ENCODE measurements around the gene RNF123.

The RNF123 gene

DNA sequence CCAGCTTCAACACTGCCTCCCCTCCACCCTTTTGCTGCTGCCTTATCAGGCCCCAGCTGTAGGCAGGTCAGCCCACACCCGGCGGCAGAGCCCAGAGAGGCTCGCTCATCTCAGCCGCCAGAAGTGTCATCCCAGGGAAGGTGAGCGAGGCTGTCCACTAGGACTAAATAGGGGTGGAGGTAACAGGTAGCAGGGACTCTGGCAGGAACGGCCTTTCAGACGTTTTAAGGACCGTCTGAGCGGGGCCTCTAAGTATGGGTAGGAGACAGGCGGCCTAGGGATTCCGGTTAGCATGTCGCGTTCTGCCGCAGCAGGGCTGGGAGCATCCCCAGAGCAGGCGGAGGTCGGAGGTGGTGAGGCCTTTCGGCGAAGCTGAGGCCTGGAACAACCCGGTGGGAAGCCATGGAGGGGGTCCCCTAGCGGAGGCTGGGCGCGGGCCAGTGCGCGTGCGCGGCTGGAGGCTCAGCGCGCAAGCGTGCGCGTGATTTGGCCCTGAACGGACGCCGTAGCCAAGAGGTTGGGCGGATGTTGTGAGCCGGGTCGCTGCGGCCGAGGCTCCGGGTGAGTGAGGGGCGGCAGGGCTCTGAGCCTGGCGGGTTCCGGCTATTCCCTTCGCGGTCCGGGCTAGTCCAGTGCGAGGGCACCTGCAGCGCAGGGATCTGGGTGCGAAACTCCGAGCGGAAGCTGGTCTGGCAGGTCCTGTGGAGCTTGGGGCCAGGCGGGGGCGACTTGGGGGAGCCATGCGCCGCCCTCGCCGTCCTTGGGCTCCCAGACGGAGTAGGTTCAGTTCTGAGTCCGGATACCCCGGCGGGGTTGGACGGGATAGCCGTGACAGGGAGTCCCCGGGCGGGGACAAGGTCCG, at the start of gene RNF123, which contains the start of gene MST1:
RNF123 (plus strand) TSS at position 512 of the 862 bp plus-strand sequence. CDS start 1,609 bp downstream, outside the sequence.
MST1 (minus strand) TSS at position 429 of the 862 bp plus-strand sequence. CDS start 783 bp downstream, outside the sequence.
- peak; percentile 83 to 91 for DNase-seq (ENCODE audit: low read depth in 1 of 2, low spot score in 1 of 2)

DNA sequence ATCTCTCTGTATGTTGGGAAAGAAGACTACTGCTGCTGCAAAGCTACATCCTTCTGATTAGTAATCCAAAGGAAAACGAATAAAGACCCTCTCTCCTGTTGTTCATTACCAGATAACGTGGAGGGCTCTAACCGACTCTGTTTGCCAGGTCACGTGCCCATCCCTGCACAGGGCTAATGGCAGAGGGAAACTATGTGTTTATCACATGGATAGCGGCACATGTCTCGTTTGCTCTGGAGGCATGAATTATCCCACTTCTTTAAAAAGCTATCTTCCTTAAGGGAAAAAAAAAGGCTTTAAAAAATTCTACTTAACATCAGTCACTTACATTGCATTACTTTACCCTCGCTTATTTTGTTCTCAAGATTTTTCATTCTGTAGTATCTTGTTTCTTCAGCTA, 48.1 kb upstream of the RNF123 start:
- no peak for DNase-seq (ENCODE audit: low read depth in 1 of 2, low spot score in 1 of 2)

DNA sequence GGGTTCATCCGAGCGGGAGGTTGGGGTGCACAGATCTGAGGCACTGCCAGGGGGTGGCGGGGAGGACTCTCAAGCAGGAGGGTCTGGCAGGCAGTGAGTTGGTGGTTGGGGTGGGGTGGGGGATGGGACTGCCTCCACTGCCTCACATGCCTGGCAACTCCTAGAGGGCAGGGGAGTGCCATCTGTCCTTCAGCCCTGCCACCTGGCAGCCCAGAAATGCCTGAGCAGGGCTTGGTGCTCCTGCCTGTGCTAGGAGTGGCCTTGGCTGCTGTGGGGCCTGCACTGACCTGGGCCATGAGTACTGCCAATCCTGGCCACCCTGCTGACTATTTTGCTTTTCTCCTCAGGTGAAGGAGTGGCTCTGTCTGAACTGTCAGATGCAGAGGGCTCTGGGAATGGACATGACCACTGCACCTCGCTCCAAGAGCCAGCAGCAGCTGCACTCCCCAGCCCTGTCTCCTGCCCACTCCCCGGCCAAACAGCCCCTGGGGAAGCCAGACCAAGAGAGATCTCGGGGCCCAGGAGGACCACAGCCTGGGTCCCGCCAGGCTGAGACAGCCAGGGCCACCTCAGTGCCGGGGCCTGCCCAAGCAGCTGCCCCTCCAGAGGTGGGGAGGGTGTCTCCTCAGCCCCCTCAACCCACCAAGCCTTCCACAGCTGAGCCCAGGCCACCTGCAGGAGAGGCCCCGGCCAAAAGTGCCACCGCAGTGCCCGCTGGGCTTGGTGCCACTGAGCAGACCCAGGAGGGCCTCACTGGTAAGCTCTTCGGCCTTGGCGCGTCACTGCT, 47.2 kb upstream of the RNF123 start:
- no peak for DNase-seq (ENCODE audit: low read depth in 1 of 2, low spot score in 1 of 2)

DNA sequence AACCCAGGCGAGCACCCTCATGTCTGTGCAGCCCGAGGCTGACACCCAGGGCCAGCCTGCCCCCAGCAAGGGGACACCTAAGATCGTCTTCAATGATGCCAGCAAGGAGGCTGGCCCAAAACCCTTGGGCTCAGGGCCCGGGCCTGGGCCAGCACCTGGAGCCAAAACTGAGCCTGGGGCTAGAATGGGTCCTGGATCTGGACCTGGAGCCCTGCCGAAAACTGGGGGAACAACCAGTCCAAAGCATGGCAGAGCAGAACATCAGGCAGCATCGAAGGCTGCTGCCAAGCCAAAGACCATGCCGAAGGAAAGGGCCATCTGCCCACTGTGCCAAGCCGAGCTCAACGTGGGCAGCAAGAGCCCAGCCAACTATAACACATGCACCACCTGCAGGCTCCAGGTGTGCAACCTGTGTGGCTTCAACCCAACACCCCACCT, 46.6 kb upstream of the RNF123 start:
- no peak for DNase-seq (ENCODE audit: low read depth in 1 of 2, low spot score in 1 of 2)

DNA sequence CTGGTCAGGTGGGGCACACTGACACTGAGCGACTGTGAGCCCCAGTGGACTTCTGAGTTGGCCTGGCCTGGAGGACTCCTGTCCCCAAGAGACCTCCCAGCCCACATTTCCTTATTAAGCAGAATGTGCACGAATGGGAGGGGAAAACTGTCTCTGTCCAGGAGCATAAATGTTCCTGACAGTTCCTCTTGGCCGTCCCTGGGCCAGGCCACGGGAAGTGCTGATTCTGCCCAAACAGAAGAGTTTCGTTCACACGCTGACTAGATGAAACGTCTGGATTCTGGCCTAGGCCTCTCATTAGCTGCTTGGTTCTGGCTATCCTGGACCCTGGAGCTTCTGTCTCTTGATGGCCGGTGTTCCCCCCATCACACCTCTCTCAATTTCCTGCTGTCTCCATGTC, 44.7 kb upstream of the RNF123 start:
- DNase-seq (ENCODE audit: low read depth in 1 of 2, low spot score in 1 of 2) = no peak

DNA sequence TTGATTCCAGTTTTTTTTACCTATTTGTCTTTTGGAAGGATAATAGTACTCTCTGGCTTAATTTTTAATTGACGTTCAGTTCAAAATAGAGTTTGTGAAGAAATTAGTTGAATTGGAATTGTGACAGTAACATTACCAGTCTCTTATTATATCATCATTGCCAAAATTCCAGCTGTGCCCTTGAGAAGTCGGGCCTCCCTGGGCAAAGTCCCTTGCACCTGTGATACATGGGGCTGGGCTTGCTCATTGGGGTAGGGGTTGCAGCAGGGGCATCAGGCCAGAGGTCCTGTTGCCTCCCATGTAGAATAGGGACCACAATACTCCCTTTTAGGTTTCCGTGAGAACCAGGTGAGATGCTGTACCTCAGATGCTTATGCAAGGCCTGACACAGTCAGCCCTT, 43.1 kb upstream of the RNF123 start:
- DNase-seq (ENCODE audit: low read depth in 1 of 2, low spot score in 1 of 2) = no peak

DNA sequence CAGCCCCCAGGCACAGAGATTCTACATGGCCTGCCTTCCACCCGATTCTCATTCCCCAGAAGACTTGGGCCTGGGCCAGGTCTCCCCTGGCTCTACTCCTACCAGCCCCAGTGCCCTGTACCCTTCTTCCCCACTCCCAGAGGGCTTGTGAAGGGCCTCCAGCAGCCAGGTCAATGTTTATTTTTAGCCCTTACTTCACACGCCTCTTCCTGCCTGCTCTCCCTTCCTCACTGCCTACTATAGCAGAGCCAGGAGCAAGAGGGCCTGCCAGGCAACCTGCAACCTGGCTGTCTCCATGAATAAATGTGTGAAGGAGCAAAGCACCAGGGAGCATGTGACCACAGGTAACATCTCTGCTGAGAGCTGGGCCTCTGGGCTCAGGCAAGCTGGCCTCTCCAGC, 41.6 kb upstream of the RNF123 start:
- no peak for DNase-seq (ENCODE audit: low read depth in 1 of 2, low spot score in 1 of 2)

DNA sequence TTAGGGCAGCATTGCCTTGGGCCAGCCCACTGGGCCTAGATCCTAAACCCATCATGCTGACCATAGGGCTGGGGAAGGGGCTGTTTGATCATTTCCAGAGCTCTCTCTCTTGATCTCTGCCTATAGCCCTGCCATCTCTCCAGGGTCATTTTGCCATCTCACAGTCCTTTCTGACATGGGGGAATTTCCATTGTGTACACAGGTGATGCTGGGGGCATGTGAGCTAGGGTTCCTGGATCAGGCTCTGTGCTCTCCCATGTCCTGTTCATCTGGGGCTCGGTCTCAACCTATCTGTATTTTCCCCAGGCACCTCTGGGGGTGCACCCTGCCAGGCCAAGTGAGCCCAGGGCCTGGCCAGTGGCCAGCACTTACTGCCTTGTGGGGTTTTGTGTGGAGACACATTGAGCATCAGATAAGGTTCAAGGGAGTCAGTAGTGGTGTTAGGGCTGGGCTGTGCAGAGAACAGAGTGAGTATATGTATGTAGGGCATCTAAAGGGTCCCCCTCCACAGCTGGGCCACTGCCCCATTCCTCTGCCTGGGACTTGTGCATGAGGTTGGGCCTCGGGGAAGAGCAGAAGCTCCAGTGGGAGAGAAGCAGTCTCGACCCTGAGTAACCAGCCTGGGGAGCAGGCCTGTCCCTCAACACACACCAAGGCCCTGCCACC, 40.9 kb upstream of the RNF123 start:
- no peak for DNase-seq (ENCODE audit: low read depth in 1 of 2, low spot score in 1 of 2)

DNA sequence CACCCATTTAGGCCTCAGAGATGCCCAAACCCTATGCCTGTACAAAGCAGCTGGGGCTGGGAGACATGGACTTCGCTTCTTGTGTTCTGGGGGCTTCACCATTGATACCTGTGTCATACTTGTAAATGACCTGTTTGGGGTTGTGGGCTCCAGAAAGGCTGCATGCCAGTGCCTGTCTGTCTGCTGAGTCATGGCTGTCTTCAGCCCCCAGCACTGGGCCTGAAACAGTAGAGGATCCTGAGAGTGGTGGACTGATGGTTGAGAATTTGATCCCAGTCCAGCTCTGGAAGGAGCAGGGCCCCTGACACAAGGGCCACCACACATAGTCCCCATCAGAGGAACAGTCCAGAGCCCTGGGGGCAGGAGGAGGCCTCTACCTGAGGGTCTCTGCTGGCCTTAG, 39.8 kb upstream of the RNF123 start:
- no peak for DNase-seq (ENCODE audit: low read depth in 1 of 2, low spot score in 1 of 2)

DNA sequence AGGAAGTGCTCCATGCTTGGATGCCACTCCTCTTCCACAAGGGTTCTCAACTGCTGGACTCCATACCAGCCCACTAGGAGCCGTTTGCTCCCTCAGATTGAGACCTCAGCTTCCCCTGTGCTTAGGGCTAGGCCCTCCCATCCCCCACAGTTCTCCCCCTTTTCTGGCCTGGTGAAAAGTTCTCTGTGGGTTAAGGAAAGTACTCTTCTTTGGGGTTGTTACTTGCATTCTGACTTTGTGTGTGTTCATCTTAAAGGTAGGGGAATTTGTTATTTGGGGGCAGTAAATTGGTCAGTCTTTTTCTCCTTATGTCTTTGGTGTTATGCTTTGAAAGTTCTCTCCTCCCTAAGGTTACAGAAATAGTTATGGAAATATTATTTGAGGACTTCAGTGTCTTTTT, 39.2 kb upstream of the RNF123 start:
- DNase-seq (ENCODE audit: low read depth in 1 of 2, low spot score in 1 of 2) = no peak

DNA sequence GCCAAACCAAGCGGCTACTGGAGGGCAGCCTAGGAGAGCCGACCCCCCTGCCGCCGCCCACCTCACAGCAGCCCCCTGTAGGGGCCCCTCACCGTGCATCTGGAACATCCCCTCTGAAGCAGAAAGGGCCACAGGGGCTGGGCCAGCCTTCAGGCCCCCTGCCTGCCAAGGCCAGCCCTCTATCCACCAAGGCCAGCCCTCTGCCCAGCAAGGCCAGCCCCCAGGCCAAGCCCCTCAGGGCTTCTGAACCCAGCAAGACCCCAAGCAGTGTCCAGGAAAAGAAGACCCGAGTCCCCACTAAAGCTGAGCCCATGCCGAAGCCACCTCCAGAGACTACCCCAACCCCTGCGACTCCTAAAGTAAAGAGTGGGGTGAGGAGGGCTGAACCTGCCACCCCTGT, 38.7 kb upstream of the RNF123 start:
- no peak for DNase-seq (ENCODE audit: low read depth in 1 of 2, low spot score in 1 of 2)

DNA sequence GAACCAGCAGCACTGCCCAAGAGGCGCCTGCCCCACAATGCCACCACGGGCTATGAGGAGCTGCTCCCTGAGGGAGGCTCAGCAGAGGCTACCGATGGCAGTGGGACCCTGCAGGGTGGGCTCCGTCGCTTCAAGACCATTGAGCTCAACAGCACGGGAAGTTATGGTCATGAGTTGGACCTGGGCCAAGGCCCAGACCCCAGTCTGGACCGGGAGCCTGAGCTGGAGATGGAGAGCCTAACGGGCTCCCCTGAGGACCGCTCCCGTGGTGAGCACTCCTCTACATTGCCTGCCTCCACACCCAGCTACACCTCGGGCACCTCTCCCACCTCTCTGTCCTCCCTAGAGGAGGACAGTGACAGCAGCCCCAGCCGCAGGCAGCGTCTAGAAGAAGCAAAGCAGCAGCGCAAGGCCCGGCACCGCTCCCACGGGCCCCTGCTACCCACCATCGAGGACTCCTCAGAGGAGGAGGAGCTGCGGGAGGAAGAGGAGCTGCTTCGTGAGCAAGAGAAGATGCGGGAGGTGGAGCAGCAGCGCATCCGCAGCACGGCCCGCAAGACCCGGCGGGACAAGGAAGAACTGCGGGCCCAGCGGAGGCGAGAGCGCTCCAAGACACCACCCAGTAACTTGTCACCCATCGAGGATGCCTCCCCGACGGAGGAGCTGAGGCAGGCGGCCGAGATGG, 37.0 kb upstream of the RNF123 start:
- DNase-seq (ENCODE audit: low read depth in 1 of 2, low spot score in 1 of 2) = no peak

DNA sequence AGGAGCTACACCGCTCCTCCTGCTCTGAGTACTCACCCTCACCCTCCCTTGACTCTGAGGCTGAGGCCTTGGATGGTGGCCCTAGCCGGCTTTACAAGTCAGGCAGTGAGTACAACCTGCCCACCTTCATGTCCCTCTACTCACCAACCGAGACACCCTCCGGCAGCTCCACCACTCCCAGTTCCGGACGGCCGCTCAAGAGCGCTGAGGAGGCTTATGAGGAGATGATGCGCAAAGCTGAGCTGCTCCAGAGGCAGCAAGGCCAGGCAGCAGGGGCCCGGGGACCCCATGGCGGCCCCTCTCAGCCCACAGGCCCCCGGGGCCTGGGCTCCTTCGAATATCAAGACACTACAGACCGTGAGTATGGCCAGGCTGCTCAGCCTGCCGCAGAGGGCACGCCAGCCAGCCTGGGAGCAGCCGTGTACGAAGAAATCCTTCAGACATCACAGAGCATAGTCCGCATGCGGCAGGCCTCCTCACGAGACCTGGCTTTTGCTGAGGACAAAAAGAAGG, 36.4 kb upstream of the RNF123 start:
- DNase-seq (ENCODE audit: low read depth in 1 of 2, low spot score in 1 of 2) = no peak

DNA sequence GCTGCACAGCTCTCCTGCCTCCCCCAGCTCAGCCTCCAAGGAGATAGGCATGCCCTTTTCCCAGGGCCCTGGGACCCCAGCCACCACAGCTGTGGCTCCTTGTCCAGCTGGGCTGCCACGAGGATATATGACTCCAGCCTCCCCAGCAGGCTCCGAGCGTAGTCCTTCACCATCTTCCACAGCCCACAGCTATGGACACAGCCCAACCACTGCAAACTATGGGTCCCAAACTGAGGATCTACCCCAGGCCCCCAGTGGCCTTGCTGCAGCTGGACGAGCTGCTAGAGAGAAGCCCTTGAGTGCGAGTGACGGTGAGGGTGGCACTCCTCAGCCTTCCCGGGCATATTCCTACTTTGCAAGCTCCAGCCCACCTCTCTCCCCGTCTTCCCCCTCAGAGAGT, 35.7 kb upstream of the RNF123 start:
- no peak for DNase-seq (ENCODE audit: low read depth in 1 of 2, low spot score in 1 of 2)

DNA sequence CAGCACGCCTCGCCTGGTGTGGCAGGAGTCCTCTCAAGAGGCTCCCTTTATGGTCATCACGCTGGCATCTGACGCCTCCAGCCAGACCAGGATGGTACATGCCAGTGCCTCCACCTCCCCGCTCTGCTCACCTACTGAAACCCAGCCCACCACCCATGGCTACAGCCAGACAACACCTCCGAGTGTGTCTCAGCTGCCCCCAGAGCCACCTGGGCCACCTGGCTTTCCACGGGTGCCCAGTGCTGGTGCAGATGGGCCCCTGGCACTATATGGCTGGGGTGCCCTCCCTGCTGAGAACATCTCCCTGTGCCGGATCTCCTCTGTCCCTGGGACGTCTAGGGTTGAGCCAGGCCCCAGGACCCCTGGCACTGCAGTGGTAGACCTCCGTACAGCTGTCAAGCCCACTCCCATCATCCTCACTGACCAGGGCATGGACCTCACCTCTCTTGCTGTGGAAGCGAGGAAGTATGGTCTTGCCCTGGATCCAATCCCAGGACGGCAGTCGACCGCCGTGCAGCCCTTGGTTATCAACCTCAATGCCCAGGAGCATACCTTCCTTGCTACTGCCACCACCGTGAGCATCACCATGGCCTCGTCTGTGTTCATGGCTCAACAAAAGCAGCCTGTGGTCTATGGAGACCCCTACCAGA, 35.1 kb upstream of the RNF123 start:
- no peak for DNase-seq (ENCODE audit: low read depth in 1 of 2, low spot score in 1 of 2)

DNA sequence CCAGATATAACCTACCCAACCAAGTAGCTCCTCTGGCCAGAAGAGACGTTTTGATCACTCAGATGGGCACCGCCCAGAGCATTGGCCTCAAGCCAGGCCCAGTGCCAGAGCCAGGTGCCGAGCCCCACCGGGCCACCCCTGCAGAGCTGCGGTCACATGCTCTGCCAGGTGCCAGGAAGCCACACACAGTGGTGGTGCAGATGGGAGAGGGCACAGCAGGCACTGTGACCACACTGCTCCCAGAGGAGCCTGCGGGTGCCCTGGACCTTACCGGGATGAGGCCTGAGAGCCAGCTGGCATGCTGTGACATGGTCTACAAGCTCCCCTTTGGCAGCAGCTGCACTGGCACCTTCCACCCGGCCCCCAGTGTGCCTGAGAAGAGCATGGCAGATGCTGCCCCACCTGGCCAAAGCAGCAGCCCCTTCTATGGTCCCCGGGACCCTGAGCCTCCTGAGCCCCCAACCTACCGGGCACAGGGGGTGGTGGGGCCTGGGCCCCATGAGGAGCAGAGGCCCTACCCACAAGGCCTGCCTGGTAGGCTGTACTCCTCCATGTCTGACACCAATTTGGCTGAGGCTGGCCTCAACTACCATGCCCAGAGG, 34.3 kb upstream of the RNF123 start:
- DNase-seq (ENCODE audit: low read depth in 1 of 2, low spot score in 1 of 2) = no peak

DNA sequence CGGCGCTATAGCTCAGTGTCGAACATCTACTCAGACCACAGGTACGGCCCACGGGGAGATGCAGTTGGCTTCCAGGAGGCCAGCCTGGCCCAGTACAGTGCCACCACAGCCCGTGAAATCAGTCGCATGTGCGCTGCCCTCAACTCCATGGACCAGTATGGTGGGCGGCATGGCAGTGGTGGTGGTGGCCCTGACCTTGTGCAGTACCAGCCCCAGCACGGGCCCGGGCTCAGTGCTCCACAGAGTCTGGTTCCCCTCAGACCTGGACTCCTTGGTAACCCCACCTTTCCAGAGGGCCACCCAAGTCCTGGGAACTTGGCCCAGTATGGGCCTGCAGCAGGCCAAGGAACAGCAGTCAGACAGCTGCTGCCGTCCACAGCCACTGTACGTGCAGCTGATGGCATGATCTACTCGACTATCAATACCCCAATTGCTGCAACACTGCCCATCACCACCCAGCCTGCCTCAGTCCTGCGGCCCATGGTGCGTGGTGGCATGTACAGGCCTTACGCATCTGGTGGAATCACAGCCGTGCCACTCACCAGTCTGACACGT, 33.5 kb upstream of the RNF123 start:
- no peak for DNase-seq (ENCODE audit: low read depth in 1 of 2, low spot score in 1 of 2)

DNA sequence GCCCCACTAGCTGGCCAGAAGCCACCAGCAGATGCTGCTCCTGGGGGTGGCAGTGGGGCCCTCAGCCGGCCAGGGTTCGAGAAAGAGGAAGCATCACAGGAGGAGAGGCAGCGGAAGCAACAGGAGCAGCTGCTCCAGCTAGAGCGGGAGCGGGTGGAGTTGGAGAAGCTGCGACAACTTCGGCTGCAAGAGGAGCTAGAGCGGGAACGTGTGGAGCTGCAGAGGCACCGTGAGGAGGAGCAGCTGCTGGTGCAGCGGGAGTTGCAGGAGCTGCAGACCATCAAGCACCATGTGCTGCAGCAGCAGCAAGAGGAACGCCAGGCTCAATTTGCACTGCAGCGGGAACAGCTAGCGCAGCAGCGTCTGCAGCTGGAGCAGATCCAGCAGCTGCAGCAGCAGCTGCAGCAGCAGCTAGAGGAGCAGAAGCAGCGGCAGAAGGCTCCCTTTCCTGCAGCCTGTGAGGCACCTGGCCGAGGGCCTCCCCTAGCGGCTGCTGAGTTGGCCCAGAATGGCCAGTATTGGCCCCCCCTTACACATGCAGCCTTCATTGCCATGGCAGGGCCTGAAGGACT, 32.7 kb upstream of the RNF123 start:
- DNase-seq (ENCODE audit: low read depth in 1 of 2, low spot score in 1 of 2) = no peak

DNA sequence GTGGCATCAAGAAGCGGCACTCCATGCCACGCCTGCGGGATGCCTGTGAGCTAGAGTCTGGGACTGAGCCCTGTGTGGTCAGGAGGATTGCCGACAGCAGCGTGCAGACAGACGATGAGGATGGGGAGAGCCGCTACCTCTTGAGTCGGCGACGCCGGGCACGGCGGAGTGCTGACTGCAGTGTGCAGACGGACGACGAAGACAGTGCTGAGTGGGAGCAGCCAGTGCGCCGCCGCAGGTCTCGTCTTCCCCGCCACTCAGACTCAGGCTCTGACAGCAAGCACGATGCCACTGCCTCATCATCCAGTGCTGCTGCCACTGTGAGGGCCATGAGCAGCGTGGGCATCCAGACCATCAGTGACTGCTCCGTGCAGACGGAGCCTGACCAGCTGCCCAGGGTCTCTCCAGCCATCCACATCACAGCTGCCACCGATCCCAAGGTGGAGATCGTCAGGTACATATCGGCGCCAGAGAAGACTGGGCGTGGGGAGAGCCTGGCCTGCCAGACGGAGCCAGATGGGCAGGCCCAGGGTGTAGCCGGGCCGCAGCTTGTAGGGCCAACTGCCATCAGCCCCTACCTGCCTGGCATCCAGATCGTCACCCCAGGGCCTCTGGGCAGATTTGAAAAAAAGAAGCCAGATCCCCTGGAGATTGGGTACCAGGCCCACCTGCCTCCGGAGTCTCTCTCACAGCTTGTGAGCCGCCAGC, 32.0 kb upstream of the RNF123 start:
- no peak for DNase-seq (ENCODE audit: low read depth in 1 of 2, low spot score in 1 of 2)

Measured in activated CD4-positive, alpha-beta T cell treated with anti-CD3 and anti-CD28 coated beads, Interleukin-2, amount 50 U/mL, for 24 hours (primary cell).